H9 (cell line): Measurements from ENCODE around the gene STXBP5L. TPM values are rescaled to one million over a fixed set of nuclear protein-coding genes. Genes with fewer than 3 reads are reported as not detected.

Experiments
- DNase-seq: peaks from one replicate; pipeline ENCODE4 v3.0.0-alpha.2; 2017
- H2AFZ ChIP-seq: one replicate; pipeline ENCODE4 v1.6.1; 2013; ENCODE audit warnings: mild to moderate bottlenecking, low read length, control low read depth, moderate library complexity
- H2AK5ac ChIP-seq: 2 replicates; pipeline ENCODE4 v1.6.1; 2013; ENCODE audit warnings: low read length, control low read depth, mixed read lengths; ENCODE audit not compliant: insufficient read length
- H2BK120ac ChIP-seq: one replicate; pipeline ENCODE4 v1.6.1; 2013; ENCODE audit warnings: low read depth, mild to moderate bottlenecking, low read length, control low read depth, inconsistent platforms; ENCODE audit not compliant: poor library complexity, severe bottlenecking
- H2BK12ac ChIP-seq: 2 replicates; pipeline ENCODE4 v1.6.1; 2013; ENCODE audit warnings: low read length, control low read depth, mixed read lengths, low read depth; ENCODE audit not compliant: insufficient read length
- H2BK15ac ChIP-seq: 2 replicates; pipeline ENCODE4 v1.6.1; 2013; ENCODE audit warnings: low read depth, low read length, control low read depth
- H2BK20ac ChIP-seq: one replicate; pipeline ENCODE4 v1.6.1; 2013; ENCODE audit warnings: low read depth, mild to moderate bottlenecking, low read length, control low read depth, inconsistent platforms; ENCODE audit not compliant: poor library complexity, severe bottlenecking
- H2BK5ac ChIP-seq: 2 replicates; pipeline ENCODE4 v1.6.1; 2013; ENCODE audit warnings: low read length, control low read depth, mixed read lengths; ENCODE audit not compliant: insufficient read length
- H3K14ac ChIP-seq: 2 replicates; pipeline ENCODE4 v1.6.1; 2013; ENCODE audit warnings: low read length, control low read depth; ENCODE audit not compliant: insufficient read depth
- H3K18ac ChIP-seq: 2 replicates; pipeline ENCODE4 v1.6.1; 2013; ENCODE audit warnings: low read depth, mild to moderate bottlenecking, mixed read lengths, low read length, control low read depth; ENCODE audit not compliant: insufficient read length
- H3K23ac ChIP-seq: 2 replicates; pipeline ENCODE4 v1.6.1; 2013; ENCODE audit warnings: low read length, control low read depth, mixed read lengths, low read depth; ENCODE audit not compliant: insufficient read length
- H3K23me2 ChIP-seq: 2 replicates; pipeline ENCODE4 v1.6.1; 2013; ENCODE audit warnings: low read depth, mild to moderate bottlenecking, mixed read lengths, low read length, control low read depth; ENCODE audit not compliant: insufficient read length, poor library complexity, severe bottlenecking
- H3K27ac ChIP-seq: 2 replicates; pipeline ENCODE4 v1.5.1; 2013; ENCODE audit warnings: low read length, control low read depth, mixed read lengths, low read depth; ENCODE audit not compliant: insufficient read length
- H3K27me3 ChIP-seq: 2 replicates; pipeline ENCODE4 v1.6.1; 2013; ENCODE audit warnings: low read length, control low read depth, inconsistent platforms; ENCODE audit not compliant: insufficient read depth
- H3K4ac ChIP-seq: 2 replicates; pipeline ENCODE4 v1.6.1; 2013; ENCODE audit warnings: low read depth, mild to moderate bottlenecking, control low read depth, inconsistent platforms, low read length, moderate library complexity
- H3K4me1 ChIP-seq: 2 replicates; pipeline ENCODE4 v1.6.1; 2013; ENCODE audit warnings: low read length, control low read depth, inconsistent platforms; ENCODE audit not compliant: insufficient read depth
- H3K4me2 ChIP-seq: 2 replicates; pipeline ENCODE4 v1.6.1; 2013; ENCODE audit warnings: low read length, control low read depth, mixed read lengths; ENCODE audit not compliant: insufficient read length, insufficient read depth
- H3K56ac ChIP-seq: 2 replicates; pipeline ENCODE4 v1.6.1; 2013; ENCODE audit warnings: low read depth, mild to moderate bottlenecking, mixed read lengths, low read length, control low read depth; ENCODE audit not compliant: insufficient read length
- H3K79me1 ChIP-seq: 2 replicates; pipeline ENCODE4 v1.6.1; 2013; ENCODE audit warnings: low read depth, mild to moderate bottlenecking, moderate library complexity, low read length, control low read depth, inconsistent platforms; ENCODE audit not compliant: insufficient read depth, poor library complexity, severe bottlenecking
- H3K79me2 ChIP-seq: 2 replicates; pipeline ENCODE4 v1.6.1; 2013; ENCODE audit warnings: low read length, control low read depth, inconsistent platforms; ENCODE audit not compliant: insufficient read depth
- H3K9ac ChIP-seq: 2 replicates; pipeline ENCODE4 v1.6.1; 2013; ENCODE audit warnings: low read length, control low read depth, mixed read lengths; ENCODE audit not compliant: insufficient read length; ENCODE audit errors: extremely low read depth
- H3K9me3 ChIP-seq: one replicate; pipeline ENCODE4 v1.6.1; 2013; ENCODE audit warnings: low read depth, low read length, inconsistent platforms; ENCODE audit not compliant: control insufficient read depth
- H3T11ph ChIP-seq: one replicate; pipeline ENCODE4 v1.6.1; 2013; ENCODE audit warnings: mild to moderate bottlenecking, low read length, control low read depth, inconsistent platforms
- H4K20me1 ChIP-seq: one replicate; pipeline ENCODE4 v1.6.1; 2013; ENCODE audit not compliant: control insufficient read depth, insufficient read length, insufficient read depth
- H4K5ac ChIP-seq: 2 replicates; pipeline ENCODE4 v1.6.1; 2013; ENCODE audit warnings: low read depth, mild to moderate bottlenecking, mixed read lengths, low read length, control low read depth; ENCODE audit not compliant: insufficient read length
- H4K8ac ChIP-seq: replicated peaks from 2 replicates; pipeline ENCODE4 v1.6.1; 2013; ENCODE audit warnings: low read length, control low read depth, mixed read lengths, low read depth; ENCODE audit not compliant: insufficient read length
- H4K91ac ChIP-seq: 2 replicates; pipeline ENCODE4 v1.6.1; 2013; ENCODE audit warnings: low read depth, mild to moderate bottlenecking, moderate library complexity, mixed read lengths, low read length, control low read depth; ENCODE audit not compliant: insufficient read length
- H3K27ac Mint-ChIP-seq, 3 experiments: 2 replicates in 2 of 3; 3 replicates in 1 of 3; pipeline ENCODE4 v1.8.0; 2020 to 2021; ENCODE audit warnings: mixed read lengths in 3 of 3, mild to moderate bottlenecking in 1 of 3, moderate library complexity in 1 of 3
- H3K27me3 Mint-ChIP-seq: 2 replicates; pipeline ENCODE4 v1.8.0; 2021; ENCODE audit warnings: low read depth, mild to moderate bottlenecking, moderate library complexity, mixed read lengths
- H3K36me3 Mint-ChIP-seq, 3 experiments: 2 replicates in 2 of 3; 3 replicates in 1 of 3; pipeline ENCODE4 v1.8.0; 2020 to 2021; ENCODE audit warnings: low read depth in 3 of 3, mixed read lengths in 3 of 3; ENCODE audit not compliant: insufficient read depth in 1 of 3
- H3K4me1 Mint-ChIP-seq, 2 experiments: 2 replicates each; pipeline ENCODE4 v1.8.0; 2020; ENCODE audit warnings: mixed read lengths in 2 of 2
- H3K4me3 Mint-ChIP-seq, 2 experiments: 2 replicates in 1 of 2; 3 replicates in 1 of 2; pipeline ENCODE4 v1.8.0; 2020 to 2021; ENCODE audit warnings: mild to moderate bottlenecking in 2 of 2, mixed read lengths in 2 of 2, moderate library complexity in 1 of 2
- H3K9me3 Mint-ChIP-seq, 2 experiments: 2 replicates in 1 of 2; 3 replicates in 1 of 2; pipeline ENCODE4 v1.8.0; 2020; ENCODE audit warnings: mild to moderate bottlenecking in 2 of 2, mixed read lengths in 2 of 2, moderate library complexity in 1 of 2
- CTCF ChIP-seq: fragments of 200-600 bp; sonication (generic); conservative IDR thresholded peaks from 3 replicates; pipeline ENCODE4 v1.8.0; 2021; ENCODE audit warnings: antibody characterized with exemption, mild to moderate bottlenecking
- total RNA-seq: library from RNA; stranded (reverse); gene quantifications from 2 replicates; pipeline ENCODE4 v1.2.1, GENCODE V29; 2021

STXBP5L gene
- total RNA-seq, 1 experiment from 2014 or later = 4.7 TPM

DNA sequence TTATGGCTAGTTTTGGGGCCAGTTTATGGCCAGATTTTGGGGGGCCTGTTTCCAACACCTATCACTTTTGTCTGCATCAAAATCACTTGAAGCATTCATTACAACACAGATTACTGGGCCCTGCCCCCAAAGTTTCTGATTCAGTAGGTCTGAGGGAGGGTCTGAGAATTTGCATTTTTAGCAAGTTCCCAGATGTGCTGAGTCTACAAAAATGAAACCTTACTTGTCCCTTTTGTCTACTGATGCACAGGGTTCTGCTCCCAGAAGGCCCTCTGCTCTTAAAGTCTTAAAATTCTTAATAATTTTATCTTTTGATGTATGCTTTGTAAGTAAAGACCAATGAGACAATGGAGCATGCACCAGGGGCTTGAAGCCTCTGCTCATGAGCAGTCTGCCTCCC, 491.8 kb downstream of the STXBP5L start:
- Histone ChIP-seq H4K91ac (no peak overlapping the region), H2BK15ac (no peak overlapping the region), H3T11ph (no peak overlapping the region), H3K23ac (no peak overlapping the region), H3K9me3 (no peaks in the 10 kb centered on the region), H3K27me3 (no peaks in the 10 kb centered on the region), H3K79me2 (no peaks in the 10 kb centered on the region), H3K14ac (no peak overlapping the region), H3K27ac (no peak overlapping the region), H2BK5ac (no peak overlapping the region), H2BK12ac (no peak overlapping the region), H3K23me2 (no peaks in the 10 kb centered on the region), H2BK20ac (no peak overlapping the region), H2AFZ (no peak overlapping the region), H3K9ac (no peak overlapping the region), H2BK120ac (no peak overlapping the region), H4K8ac (no peak overlapping the region), H3K18ac (no peak overlapping the region), H2AK5ac (no peak overlapping the region), H3K4me2 (no peak overlapping the region), H3K4ac (no peak overlapping the region), H4K20me1 (no peaks in the 10 kb centered on the region), H3K4me1 (no peaks in the 10 kb centered on the region), H4K5ac (no peak overlapping the region), H3K56ac (no peak overlapping the region), H3K79me1 (no peaks in the 10 kb centered on the region)
- no peak for TF ChIP-seq CTCF
- H3K9me3 Mint-ChIP-seq = peaks cover 3 to 4% of the 10 kb centered on the region in 2 experiments; a peak in 4 of 5 replicates
- H3K27me3 Mint-ChIP-seq = no peaks in the 10 kb centered on the region
- no peak overlapping the region for H3K27ac Mint-ChIP-seq
- peaks cover 3% of the 10 kb centered on the region in 2 experiments; a peak in 1 of 4 replicates for H3K4me1 Mint-ChIP-seq
- no peak for DNase-seq
- H3K36me3 Mint-ChIP-seq = peaks cover 4 to 12% (median 8%) of the 10 kb centered on the region in 3 experiments
- H3K4me3 Mint-ChIP-seq = no peak overlapping the region
